ENCODE measurements around the gene MRPL34. TPM values are rescaled to one million over a fixed set of nuclear protein-coding genes. Genes with fewer than 3 reads are reported as not detected.

The MRPL34 gene
- total and polyA plus RNA-seq, 9 of the 15 experiments (the other 6 are each of a cell fraction or from before 2014, with no cell fraction given): 11.5 to 256 (median 72.5) TPM

- no peak for TF ChIP-seq HINFP (tag; conservative IDR thresholded peaks at IDR 0.05; ENCODE audit: low read depth)
- TF ChIP-seq KDM5B (IDR thresholded peaks at IDR 0.05; ENCODE audit: insufficient replicate concordance, low read depth, low read length): no peak
- TF ChIP-seq, protein P1, sequence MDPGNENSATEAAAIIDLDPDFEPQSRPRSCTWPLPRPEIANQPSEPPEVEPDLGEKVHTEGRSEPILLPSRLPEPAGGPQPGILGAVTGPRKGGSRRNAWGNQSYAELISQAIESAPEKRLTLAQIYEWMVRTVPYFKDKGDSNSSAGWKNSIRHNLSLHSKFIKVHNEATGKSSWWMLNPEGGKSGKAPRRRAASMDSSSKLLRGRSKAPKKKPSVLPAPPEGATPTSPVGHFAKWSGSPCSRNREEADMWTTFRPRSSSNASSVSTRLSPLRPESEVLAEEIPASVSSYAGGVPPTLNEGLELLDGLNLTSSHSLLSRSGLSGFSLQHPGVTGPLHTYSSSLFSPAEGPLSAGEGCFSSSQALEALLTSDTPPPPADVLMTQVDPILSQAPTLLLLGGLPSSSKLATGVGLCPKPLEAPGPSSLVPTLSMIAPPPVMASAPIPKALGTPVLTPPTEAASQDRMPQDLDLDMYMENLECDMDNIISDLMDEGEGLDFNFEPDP (CRISPR knock-in tag; IDR thresholded peaks at IDR 0.05): no peak
- no peak for TF ChIP-seq NR2F6 (CRISPR knock-in tag; IDR thresholded peaks at IDR 0.05)
- peak; percentile 6; the same call in 1 of the 2 replicates for TF ChIP-seq PHF8 (IDR thresholded peaks at IDR 0.05; ENCODE audit: borderline replicate concordance, low read length)
- TF ChIP-seq CBX3 (IDR thresholded peaks at IDR 0.05; ENCODE audit: borderline replicate concordance in 1 of 2, low read length in 2 of 2): no peak
- no peak for TF ChIP-seq RAD21 (CRISPR knock-in tag; conservative IDR thresholded peaks at IDR 0.05 in 1 of 2, IDR thresholded peaks at IDR 0.05 in 1 of 2)
- TF ChIP-seq GATAD2B (IDR thresholded peaks at IDR 0.05; ENCODE audit: borderline replicate concordance): no peak
- no peak for TF ChIP-seq NR2C2 (CRISPR knock-in tag; IDR thresholded peaks at IDR 0.05)
- TF ChIP-seq NR2C2 (tag; IDR thresholded peaks at IDR 0.05): no peak
Measured at GRCh38 chr19:17281391-17282304, 24.0 kb upstream of the MRPL34 start, which contains the start of gene ANKLE1 (continued).

Data from K562 (cell line).